Activated CD4-positive, alpha-beta T cell treated with anti-CD3 and anti-CD28 coated beads for 48 hours (primary cell): ENCODE results near the gene ZNF286A.
"Not testable (repeated sequence)": the region's sequence is repeated elsewhere in the genome, so short reads cannot be mapped to it uniquely, and the experiment has no call there.

Source experiments
- DNase-seq: peaks from one replicate; pipeline ENCODE4 v3.0.0-alpha.2; 2020

ZNF286A gene

DNA sequence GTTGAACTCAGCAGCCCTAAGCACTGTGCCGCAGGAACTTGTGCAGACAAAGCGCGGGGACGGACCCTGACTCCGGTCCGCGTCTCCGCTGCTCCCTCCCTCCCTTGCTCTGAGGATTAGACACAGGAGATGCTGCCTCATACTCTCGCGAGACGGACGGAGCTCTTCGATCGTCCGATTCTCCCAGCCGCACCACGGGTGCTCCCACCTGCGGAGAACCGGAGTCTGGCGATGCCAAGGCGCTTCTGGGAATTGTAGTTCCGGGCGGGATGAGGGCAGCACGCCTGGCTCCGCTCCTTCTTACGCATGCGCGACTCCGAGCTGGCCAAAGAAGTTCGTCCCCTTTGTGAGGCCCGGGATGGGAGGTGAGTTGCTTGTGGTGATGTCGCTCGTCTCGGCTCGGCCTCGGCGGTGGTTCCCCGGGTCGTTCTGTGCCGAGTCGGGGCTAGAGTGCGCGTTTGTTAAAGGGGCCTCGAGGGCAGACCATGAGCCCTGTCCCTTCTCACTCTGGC is at the start of gene ZNF286A:
Gene ZNF286A, plus strand, starts transcription at position 340 of the 512 bp plus-strand sequence. CDS start 578 bp downstream, outside the sequence.
- peak; percentile 99 for DNase-seq

DNA sequence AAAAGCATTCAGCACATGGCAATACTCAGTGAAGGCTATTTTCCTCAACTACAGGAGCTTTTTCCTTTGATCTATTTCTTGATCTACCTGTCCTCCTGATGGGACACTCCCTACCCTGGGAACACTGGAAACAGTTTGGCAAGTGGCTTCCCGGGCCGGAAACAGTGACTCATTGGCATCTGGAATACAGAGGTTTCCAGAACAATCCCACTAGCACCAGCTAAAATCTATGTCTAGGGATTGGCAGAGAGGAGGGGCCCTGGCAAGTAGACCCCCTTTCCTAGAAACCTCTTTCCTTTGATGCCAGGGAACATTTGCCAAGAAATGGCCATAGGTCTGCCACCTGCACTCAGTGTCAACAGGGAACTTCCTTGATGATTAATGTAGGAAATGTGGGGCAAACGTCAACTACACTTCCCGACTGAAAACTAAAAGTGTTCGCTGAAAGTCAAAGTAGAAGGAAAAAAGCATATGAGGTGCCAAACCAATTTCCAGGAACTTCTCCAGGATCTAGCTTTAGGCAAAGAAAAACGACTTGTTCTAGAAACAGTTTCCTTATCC is 49.6 kb upstream of the ZNF286A start:
- DNase-seq: no peak

GRCh38 chr17:15650741-15651582 is 48.6 kb upstream of the ZNF286A start:
- DNase-seq: no peak

DNA sequence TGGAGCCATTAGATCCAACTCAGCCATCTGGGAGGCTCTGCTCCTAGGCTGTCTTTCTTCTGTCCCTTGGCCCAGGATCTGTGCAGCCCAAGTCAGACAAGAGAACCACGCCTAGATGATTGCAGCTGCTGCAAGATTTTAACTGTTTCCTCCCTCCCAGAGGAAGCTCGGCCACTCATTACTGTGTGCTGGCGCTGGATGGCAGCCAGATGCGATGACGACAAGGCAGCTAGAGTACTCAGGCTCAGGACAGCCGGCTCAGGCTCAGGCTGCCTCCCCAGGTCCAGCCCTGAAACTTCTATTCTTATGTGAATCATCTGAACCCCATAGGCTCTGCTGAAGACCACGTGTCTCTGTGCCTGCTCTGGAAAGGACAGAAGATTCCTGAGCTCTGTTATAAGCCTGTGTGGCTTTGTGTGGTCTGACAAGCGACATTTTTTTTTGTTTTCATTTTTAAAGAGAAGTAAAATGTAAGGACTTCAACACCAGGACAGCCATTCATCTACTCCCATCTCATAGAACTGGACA is 47.9 kb upstream of the ZNF286A start:
- peak; percentile 39 for DNase-seq

- DNase-seq: no peak
These were observed 46.6 kb upstream of the ZNF286A start for GRCh38 chr17:15652960-15653359.

DNA sequence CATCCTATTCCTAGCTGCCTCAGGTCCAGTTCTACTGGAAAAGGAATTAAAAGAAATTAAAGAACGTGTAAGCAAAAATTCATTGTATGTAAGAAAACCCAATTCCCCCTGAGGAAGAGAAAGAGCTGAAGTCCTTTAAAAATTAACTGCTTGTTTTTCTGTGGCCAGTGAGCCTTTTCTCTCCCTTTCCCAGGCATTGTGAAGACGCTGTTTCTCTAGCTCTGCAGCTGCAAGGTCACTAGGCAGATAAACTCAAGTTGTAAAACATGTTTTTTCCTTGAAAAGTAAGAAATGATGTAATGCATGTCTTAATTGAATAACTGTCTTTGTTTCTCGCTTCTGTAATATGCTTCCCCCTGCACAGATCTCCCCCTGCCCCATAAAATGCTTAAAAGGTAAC is 45.2 kb upstream of the ZNF286A start:
- not testable (repeated sequence) for DNase-seq

DNA sequence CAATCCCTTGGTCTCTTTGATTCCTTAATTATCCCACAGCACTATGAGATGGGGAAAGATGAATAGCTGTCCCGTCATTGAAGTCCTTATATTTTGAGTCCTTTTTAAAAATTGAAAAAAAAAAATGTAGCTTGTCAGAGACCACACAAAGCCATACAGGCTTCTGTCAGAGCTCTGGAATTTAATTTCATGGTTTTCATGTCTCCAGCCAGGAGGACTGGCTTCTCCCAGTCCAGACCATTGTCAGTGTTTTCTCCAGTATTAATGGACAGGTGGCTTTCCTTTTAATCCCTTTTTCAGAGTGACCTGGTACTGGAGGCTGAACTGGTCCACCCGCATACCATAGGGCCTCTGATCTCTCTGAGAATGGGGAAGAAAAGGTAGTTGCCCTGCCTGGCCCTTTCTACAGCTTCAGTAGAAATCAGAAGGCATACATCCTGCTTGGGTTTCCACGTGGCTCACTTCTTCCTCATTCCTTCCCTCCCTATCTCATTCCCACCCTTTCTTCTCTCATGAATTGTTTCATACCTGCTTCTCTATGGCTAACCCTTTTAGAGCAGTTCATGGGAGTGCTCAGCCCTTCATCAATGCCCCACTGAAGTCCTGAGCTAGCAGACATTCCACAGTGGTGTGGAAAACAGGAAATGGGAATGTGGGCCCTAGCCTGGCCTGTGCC is 44.5 kb upstream of the ZNF286A start:
- no peak for DNase-seq

DNA sequence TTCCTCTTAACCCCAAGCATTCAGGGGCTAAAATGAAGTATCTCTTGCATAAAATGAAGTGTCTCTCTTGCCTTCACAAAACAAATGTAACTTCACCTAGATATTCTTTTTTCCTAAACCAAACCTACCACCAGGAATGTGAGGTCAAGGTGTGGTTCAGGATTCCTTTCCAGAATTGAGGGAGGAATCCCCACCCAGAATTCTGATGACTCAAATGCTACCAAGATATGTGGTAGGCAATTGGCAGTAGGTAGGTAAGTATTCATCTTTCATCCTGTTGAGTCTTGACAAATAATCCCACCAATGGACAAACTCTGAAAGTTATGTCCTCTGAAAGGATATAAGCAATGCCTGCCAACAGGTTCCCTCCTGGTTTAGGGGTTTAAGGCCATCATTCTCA is 41.7 kb upstream of the ZNF286A start:
- no peak for DNase-seq

DNA sequence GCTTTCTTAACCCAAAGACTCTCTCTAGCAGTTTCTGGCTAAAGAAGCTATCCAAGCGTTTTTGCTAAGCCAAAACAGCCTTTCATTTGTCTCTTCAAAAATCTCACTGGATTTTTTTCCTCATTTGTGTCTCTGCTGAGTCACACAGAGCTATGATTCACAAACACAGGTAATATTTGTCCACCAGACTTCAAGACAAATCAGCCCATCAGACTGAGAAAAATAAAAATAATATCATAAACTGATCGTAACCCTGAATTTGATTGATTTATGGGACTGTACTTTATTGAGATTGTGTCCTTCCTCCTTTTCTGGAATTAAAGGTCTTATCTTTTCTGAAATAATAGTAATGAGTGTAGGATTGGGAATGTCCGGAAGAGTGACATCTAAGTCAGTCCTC is 41.3 kb upstream of the ZNF286A start:
- no peak for DNase-seq

DNA sequence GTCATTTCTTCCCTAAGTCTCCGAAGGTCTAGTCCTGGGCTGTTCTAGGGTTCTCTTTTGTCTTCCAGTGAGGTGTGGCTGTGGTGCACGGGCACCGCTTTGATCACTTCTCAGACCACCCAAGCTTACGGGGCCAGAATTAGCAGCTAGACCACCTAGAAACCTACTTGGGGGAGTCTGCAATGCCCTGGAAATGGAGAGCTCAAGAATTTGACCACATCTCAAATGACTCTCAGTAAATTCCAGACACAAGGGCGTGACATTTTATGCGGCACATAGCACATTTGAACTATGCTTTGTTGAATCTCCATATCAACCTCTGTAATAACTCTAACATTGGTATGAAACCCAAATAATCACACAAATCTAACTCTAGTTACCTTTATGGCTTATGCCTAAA is 40.3 kb upstream of the ZNF286A start:
- no peak for DNase-seq

DNA sequence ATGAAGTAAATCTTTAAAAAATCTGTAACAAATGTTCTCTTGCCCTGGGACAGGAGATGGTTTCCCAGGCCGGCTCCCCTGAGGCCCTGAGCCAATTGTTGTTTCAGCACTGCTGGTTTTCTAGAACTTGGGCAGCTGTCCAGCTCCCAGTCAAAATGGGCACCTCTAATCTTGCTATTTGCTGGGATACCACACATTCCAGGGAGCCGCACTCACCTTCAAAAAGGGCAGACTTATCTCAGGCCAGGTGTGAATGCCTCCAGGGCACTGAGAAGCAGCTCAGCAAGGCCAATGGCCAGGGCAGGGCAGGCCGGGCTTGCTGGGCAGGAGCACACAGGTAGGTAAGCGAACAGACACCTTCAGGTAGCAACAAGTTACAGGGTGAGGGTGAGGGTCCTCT is 39.9 kb upstream of the ZNF286A start:
- no peak for DNase-seq

DNA sequence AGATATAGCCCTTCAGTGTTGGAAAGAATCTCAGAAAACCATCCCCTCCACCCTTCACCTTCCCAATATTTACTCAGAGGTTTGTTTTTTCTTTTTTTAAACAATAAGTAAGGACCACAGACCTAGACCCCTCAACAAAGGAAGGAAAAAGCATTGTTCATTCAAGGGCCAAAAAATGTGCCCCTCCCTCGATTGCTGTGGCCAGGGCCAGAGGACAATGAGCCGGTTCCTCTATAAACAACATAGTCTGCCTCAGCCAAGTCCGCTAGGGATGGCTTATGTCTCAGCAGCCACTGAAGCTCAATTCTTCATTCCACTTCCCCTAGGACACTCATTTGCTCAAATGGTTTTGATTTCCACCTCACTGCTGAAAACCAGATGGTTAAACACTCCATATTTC is 39.5 kb upstream of the ZNF286A start:
- DNase-seq: no peak

DNA sequence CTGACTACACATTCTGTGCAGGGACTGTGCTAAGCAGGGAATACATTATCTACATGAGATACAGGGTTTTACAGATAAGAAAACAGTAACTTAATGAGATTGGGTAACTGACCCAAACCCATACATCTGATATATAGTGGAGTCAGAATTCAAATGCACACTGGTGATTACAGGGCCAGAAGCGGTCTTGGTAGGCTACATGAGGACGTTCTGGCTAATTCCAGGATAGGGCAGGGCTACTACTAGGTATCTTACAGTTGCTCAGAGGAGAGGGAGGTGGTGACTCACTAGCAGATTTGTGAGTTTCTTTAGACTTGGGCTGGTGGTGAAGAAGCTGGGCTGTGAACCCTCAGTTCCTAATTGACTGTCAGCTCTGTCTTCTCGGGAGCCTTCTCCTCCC is 36.9 kb upstream of the ZNF286A start:
- no peak for DNase-seq

DNA sequence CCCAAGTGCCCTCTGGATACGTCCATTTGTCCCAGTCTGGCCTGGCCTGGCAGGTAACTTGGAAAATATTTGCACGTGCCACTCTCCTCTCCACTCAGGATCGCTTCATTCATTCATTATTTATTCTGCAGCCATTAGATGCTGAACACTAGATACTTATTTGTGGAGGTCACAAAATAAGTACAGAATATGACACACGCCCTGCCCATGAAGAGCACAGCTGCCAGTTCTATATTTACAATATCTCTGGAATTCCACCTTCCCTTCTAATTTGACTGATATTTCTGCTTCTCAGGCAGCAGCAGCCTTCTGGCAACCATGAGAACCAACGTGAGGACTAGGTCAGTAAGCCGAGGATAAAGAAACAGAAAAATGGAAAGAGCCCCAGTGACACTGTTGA is 36.4 kb upstream of the ZNF286A start:
- DNase-seq: no peak

DNA sequence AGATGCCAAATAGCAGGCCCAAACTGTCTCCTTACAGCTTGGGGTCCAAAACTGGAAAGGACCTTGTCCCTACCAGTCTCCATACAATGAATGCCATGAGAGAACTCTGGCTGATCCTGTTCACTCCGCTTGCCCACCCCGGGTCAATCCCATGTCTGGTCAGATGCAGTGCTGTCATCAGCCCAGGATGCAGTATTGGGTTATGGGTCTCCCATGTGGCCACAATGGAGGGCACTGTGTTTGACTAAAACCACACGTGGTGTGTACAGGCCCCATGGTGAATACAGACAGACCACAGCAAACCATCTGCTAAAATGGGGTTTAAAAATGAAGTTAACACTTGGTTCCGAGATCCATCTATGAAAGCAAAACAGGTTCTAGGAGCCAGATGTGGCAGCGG is 35.9 kb upstream of the ZNF286A start:
- DNase-seq: no peak

GRCh38 chr17:15669526-15669925 is 30.0 kb upstream of the ZNF286A start:
- DNase-seq: not testable (repeated sequence)

DNA sequence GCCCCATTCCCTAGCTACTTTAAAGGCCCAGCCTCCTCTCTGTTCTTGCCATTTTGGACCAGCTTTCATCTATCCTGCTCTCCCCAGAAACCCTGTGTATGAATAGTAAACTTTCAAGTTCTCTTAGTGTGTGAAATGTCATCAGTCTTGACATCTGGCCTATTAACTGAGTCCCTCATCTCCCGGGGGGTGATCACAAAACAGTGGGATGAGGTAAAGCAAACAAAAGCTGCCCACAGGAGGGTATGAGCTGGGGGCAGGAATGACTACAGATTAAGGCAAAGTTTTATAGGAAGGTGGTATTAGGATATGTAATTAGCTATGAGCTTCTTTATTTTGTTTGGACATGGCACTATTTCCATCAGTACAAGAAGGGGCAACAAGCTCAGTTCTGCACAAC is 24.9 kb upstream of the ZNF286A start:
- DNase-seq: not testable (repeated sequence)

GRCh38 chr17:15675991-15676390 is 23.6 kb upstream of the ZNF286A start:
- not testable (repeated sequence) for DNase-seq

DNA sequence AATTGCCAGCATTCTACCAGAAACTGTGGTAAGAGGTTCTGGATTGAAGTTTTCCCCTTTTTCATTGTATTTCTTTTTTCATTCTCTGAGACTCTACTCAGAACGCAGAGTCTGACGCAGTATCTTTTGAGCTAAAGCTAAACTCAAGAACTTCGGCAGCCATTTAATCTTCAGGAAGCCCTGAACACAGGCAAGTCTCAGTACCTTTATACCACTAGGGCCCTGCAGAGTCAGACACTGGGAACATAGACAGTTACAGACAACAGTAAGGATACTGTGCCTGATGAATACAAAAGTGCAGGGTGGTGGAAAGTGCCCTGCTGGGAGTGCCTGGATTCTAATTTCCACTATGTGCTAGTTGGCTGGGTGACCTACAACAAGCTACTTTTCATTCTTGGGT is 16.4 kb upstream of the ZNF286A start:
- DNase-seq: not testable (repeated sequence)

DNA sequence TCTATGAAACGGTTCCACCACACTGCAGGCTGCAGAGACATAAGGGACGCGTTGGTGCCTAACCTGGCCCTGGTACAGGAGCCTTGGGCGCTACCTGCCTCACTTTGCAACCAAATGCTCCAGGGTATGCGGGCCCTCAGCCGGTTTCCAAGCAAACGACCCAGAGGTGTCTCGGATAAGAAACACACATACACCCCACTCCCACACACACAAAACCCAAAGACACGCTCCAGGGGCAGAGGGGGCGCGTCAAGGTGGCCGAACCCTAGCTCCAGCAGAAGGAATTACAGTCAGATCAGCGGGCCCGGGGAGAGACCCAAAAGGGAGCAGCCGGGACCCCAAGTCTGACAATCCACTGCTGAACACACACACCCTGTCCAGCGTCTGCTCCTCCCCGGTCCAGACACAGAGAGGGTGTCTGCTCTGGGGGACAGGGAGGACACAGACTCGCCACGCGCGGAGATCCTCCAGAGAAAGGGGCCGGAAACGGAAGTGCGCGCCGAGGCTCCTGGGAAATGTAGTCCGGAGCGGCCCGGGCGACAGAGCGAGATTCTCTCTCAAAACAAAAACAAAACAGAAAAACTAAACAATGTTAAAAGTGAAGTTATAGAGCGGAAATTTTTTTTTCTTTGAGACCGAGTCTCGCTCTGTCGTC is 15.6 kb upstream of the ZNF286A start, which contains the start of gene TRIM16:
Gene TRIM16, minus strand, starts transcription at position 488 of the 655 bp plus-strand sequence. CDS start 32,702 bp downstream, outside the sequence.
- DNase-seq: peak; percentile 84

DNA sequence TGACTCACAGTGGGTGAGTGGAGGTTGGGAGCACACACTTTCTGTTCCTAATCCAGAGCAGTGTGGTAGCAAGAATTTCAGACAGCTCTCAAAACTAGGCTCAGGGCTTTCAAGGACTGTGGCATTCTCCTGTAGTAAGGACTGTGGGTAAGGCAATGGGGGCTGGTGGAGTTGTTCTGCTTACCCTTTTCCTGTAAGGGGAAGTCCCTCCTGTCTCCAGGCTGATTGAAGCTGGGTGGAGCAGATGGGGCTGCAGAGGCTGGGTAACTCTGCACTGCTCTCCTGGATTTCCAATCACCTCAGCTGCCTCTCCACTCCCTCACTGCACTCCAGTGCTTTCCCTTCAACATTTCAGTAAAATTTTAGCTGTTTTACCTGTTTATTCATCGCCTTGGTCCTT is 12.1 kb upstream of the ZNF286A start:
- not testable (repeated sequence) for DNase-seq

DNA sequence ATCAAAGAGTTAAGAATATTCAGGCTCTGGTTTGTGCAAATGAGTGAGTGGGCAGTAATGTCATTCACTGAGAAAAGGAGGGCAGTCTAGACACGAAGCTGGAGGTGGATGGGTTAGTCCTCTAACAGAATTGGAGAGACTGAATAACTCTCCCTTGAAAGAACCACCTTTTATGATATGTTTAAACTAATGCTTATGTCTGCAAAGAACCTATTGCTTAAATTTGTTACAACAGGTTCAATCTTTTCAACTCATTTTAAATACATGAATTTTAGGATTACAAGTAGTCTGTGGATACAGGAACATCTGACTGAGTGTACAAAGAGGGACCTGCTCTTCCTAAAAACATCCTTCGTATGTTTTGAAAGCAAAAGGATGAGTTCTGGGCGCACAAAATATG is 585 bp upstream of the ZNF286A start:
- not testable (repeated sequence) for DNase-seq

DNA sequence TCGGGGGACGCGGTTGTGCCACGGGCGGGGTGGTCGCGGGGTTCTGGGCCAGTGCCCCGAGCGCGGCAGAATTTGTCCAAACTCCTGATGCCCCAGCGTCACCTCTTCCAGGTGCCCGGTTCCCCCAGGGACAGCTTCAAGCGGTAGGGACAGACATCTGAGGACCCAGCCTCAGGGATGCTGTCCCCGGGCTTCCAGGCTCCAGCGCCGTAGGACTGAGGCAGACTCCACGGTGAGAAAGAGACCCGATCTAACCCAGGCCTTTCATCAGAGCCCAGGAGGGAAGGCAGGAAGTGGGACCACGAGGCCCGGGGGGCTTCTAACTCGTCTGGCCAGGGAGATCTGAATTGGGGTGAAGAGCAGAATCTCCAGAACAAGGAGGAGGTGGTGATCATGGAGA is 385 bp downstream of the ZNF286A start:
- DNase-seq: not testable (repeated sequence)
